HFF-Myc (cell line): ENCODE results near the gene CUX1.

Source experiments
- DNase-seq: peaks from one replicate; pipeline ENCODE4 v3.0.0-alpha.2; 2011; ENCODE audit warnings: low read depth; ENCODE audit errors: extremely low read depth
- H3K4me3 ChIP-seq: replicated peaks from 2 replicates; pipeline ENCODE4 v1.5.1; 2011; ENCODE audit warnings: low read depth, mild to moderate bottlenecking, control low read depth, low read length
- CTCF ChIP-seq: IDR thresholded peaks from 2 replicates; pipeline ENCODE4 v1.5.1; 2012; ENCODE audit warnings: mild to moderate bottlenecking, low read depth, low read length, control low read depth; ENCODE audit errors: missing control alignments

CUX1 gene

GRCh38 chr7:101970801-101971200 lies 153.4 kb downstream of the CUX1 start:
- no peak overlapping the region for H3K4me3 ChIP-seq
- DNase-seq = no peak
- TF ChIP-seq CTCF = no peak

- no peak for DNase-seq
- TF ChIP-seq CTCF = no peak
- H3K4me3 ChIP-seq = no peak overlapping the region
These were observed 154.0 kb downstream of the CUX1 start for GRCh38 chr7:101971457-101971856.

GRCh38 chr7:101972627-101973026 lies 155.2 kb downstream of the CUX1 start:
- no peak for TF ChIP-seq CTCF
- no peak for DNase-seq
- no peak overlapping the region for H3K4me3 ChIP-seq

GRCh38 chr7:101973130-101973529 lies 155.7 kb downstream of the CUX1 start:
- H3K4me3 ChIP-seq = no peak overlapping the region
- no peak for TF ChIP-seq CTCF
- DNase-seq = no peak

- TF ChIP-seq CTCF = no peak
- H3K4me3 ChIP-seq = no peak overlapping the region
These were observed 157.0 kb downstream of the CUX1 start for GRCh38 chr7:101974393-101974792.

GRCh38 chr7:101975046-101975445 lies 157.6 kb downstream of the CUX1 start:
- no peak for DNase-seq
- no peak overlapping the region for H3K4me3 ChIP-seq
- no peak for TF ChIP-seq CTCF

More at GRCh38 chr7:101974393-101974792, 157.0 kb downstream of the CUX1 start:
- no peak for DNase-seq

GRCh38 chr7:101976411-101976810 lies 159.0 kb downstream of the CUX1 start:
- no peak for TF ChIP-seq CTCF
- no peak overlapping the region for H3K4me3 ChIP-seq
- DNase-seq = no peak
